ENCODE measurements around the gene ENDOV.

The ENDOV gene

GRCh38 chr17:80414508-80414802, 512 bp upstream of the ENDOV start:
- DNase-seq (ENCODE audit: low read depth in 2 of 2, low spot score in 1 of 2), result no peak

- no peak for DNase-seq (ENCODE audit: low read depth in 2 of 2, low spot score in 1 of 2)
Measured at GRCh38 chr17:80415626-80416137, 715 bp downstream of the ENDOV start.

- DNase-seq (ENCODE audit: low read depth in 2 of 2, low spot score in 1 of 2), result no peak
Measured at GRCh38 chr17:80416260-80416939, 1.4 kb downstream of the ENDOV start.

- no peak for DNase-seq (ENCODE audit: low read depth in 2 of 2, low spot score in 1 of 2)
Measured at GRCh38 chr17:80416940-80417293, 1.9 kb downstream of the ENDOV start.

DNA sequence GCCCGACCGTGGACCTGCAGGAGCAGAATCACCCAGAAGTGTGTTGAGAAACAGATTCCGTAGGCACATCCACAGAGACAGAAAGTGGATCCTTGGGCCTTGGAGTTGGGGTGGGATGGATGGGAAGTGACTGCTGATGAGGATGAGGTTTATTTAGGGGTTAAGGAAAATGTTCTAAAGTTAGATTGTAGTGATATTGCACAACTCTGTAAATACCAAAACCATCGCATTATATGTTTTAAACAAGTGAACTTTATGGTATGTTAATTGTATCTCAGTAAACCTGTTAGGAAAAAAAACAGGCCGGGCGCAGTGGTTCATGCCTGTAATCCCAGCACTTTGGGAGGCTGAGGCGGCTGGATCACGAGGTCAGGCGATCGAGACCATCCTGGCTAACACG, 3.6 kb downstream of the ENDOV start:
- DNase-seq (ENCODE audit: low read depth in 2 of 2, low spot score in 1 of 2), result no peak

DNA sequence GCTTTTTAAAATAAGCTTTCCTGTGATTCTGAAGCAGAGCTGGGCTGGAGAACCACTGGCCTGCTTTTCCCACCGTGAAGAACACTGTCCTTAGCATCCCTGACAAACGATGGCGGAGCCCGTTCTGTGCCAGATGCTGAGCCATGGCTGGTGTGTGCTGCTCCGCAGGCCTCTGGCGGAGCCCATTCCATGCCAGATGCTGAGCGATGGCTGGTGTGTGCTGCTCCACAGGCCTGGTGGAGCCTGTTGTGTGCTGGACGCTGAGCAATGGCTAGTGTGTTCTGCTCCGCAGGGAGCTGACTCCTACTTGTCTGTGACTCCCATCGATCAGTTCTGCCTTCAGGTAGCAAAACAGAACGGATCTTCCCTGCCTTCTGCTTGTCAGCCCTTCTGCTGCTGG, 4.3 kb downstream of the ENDOV start:
- DNase-seq (ENCODE audit: low read depth in 2 of 2, low spot score in 1 of 2), result no peak

DNA sequence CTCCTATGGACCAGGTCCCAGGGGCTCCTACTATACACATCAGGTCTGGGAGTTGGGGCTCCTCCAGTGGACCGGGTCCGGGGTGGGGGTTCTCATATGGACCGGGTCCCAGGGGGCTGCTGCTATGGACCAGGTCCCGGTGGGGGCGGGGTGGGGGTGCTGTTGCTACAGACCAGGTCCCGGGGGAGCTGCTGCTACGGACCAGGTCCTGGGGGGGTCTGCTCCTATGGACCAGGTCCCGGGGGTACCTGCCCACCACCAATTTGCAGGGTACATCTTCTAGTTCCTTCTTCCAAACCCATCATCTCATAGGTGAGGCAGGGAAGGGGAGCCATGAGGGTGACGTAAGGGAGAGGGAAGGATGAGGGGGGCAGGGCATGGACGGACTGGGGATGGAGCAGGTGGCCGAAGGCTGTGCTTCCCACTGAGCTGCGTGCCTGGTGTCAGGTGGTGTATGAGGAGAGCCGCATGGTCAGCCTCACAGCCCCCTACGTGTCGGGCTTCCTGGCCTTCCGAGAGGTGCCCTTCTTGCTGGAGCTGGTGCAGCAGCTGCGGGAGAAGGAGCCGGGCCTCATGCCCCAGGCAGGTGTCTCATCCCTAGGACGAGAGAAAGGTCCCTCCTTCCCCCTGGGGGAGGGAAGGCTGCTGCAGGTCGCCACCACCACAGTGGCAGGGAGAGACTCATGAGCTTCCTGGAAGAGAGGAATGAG, 6.6 kb downstream of the ENDOV start:
- no peak for DNase-seq (ENCODE audit: low read depth in 2 of 2, low spot score in 1 of 2)

DNA sequence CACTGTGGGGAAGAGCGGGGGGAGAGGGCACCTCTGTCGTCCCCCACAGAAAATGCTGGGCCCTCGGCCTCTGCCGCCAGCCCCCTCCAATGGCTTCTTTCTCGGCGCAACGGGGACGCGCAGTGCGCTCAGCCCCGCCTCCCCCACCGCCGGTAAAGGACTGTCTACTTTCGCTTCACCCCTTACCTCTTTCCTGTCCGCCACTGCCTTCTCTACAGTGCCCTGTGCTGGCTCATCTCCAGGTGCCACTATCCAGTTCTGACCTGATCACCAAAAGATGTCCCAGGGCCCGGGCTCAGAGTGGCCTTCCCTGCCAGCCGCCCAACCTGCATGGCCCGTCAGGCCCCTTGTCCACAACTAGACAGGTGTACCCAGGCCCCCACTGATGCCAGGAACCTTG, 7.3 kb downstream of the ENDOV start:
- no peak for DNase-seq (ENCODE audit: low read depth in 2 of 2, low spot score in 1 of 2)

DNA sequence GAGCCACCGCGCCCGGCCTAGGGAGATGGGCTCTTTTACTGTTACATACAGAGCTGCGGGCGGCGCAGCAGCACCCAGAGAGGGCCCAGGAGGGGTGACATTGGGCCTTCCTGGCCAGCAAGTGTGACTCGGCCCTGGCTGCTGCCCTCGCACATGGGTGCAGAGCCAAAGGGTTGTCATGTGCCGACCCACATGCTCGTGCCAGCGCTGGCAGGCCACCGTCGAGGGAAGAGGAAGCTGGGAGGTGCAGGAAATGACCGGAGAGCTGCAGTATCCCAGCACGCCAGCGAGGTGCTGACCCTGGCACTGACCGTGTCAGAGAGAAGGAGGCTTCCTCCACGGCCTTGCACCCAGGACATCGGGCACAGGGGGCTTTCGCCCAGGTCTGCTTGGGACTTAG, 8.0 kb downstream of the ENDOV start:
- DNase-seq (ENCODE audit: low read depth in 2 of 2, low spot score in 1 of 2), result no peak

DNA sequence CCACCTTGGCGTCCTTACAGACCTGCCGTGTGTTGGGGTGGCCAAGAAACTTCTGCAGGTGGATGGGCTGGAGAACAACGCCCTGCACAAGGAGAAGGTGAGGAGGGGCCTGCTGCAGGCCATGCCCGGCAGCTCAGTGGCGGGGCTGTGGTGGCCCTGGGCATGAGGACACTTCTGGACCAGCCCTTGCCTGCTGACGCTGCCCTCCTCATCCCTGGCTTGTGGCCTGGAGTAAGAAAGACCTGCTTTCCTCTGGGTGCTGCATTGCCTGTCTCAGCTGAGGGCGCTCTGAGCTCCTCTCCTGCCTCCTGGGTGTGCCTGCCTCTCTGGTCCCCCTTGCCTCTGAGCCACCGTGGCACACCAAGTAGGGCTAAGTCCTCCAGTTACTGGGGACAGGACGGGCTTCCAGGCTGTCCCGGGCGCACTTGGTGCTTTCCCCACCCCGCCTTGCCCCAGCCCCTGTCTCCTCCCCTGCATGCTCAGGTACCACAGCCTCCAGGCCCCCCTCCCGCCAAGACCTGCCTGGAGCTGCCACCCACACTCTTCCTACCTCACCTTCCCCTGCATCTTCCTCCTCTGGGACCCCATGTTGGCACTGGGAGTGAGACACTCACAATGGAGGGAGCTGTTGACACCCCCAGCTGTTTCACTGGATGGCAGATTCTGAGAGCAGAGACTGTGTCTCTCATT, 8.7 kb downstream of the ENDOV start:
- no peak for DNase-seq (ENCODE audit: low read depth in 2 of 2, low spot score in 1 of 2)

DNA sequence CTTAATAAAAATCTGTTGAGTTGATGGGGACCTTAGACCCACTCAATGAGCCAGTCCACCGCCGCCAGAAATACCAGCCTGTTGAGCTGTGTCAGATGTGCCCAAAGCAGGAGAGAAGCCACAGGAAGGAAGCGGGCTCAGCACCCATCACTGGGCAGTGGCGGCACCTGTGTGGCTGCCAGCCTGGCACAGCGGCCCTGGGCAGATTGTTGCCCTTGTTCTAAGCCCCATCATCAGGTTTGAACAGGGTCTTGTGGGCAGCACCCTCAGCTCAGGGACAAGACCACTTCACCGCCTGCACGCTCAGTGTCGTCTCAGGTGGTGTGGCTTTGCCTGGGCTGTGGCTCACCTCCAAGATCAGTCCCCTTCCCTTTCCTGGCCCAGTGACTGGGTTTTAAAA, 9.3 kb downstream of the ENDOV start:
- DNase-seq (ENCODE audit: low read depth in 2 of 2, low spot score in 1 of 2), result no peak

- no peak for DNase-seq (ENCODE audit: low read depth in 2 of 2, low spot score in 1 of 2)
Measured at GRCh38 chr17:80424878-80425765, 10.2 kb downstream of the ENDOV start.

GRCh38 chr17:80425835-80426426, 11.0 kb downstream of the ENDOV start:
- DNase-seq (ENCODE audit: low read depth in 2 of 2, low spot score in 1 of 2), result no peak

DNA sequence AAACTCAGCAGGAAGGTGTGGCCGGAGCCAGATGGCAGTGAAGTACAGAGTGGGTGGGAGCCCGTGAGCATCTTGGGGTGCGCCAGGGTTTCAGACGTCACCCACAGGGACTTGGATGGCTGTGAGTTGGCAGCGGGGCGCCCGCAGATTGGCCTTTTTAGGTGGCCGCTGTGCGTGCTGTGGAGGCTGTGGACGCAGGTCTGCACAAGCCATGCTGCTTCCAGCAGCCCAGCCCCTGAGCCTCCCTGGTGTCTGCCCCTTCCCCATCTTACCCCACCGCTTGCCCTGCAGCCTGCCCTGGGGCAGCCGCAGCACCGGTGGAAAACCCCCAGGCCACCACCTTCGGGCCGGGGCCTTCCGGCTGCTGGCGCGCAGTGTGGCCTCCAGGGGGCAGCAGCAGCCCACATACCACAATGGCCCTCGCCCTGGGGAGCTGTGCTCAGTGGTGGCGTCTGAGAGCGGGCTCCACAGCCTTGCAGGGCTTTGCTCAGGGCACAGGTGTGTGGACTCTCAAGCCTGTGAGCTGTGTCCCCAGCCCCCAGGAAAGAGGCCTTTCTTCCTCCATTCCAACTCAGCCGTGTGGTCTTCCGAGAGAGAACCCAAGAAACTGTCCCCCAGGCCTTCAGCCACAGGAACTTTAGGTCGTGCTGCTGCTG, 11.8 kb downstream of the ENDOV start:
- DNase-seq (ENCODE audit: low read depth in 2 of 2, low spot score in 1 of 2), result peak; percentile 62 to 77

DNA sequence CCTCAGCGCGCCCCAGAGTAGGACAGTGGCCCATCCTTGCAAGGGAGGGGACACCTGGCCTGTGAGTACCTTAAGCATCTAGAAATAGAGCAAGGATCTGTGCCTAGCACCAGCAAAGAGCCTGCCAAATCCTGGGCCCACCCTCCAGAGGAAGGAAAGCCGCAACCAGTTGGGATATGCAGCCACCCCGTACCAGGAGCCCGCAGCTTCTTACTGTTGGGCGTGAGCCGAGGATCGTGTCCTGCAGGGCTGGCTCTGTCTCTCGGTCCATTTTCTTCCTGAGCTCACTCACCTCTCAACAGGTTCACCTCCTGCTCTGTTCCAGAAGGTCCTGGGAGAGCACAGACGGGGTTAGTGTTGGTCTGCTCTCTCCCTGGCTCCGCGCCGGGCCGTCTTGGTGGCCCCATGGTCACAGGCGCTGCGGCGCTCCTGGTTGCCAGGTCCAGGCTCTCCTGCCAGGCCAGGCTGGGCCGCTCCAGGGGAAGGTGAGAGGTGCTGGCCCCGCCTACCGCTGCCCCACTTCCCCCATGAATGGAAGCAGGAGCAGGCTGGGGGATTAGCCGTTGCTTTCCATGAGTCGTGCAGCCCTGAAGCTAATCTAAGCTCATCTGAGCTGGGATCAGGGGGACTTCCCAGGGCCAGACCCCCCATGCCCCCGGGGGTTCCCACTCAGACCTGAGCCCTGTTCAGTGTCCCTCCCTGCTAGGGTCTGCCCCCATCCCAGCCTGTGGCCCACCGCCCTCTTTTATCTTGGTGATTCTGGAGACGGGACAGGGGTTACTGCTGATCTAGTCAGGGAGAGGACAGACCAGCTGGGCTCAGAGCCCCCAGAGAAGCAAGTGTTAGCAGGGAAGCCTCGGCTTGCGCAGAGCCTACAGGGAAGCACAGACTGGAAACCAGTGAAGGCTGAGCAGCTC, 12.7 kb downstream of the ENDOV start:
- DNase-seq (ENCODE audit: low read depth in 2 of 2, low spot score in 1 of 2), result no peak

GRCh38 chr17:80428363-80428762, 13.4 kb downstream of the ENDOV start:
- no peak for DNase-seq (ENCODE audit: low read depth in 2 of 2, low spot score in 1 of 2)

DNA sequence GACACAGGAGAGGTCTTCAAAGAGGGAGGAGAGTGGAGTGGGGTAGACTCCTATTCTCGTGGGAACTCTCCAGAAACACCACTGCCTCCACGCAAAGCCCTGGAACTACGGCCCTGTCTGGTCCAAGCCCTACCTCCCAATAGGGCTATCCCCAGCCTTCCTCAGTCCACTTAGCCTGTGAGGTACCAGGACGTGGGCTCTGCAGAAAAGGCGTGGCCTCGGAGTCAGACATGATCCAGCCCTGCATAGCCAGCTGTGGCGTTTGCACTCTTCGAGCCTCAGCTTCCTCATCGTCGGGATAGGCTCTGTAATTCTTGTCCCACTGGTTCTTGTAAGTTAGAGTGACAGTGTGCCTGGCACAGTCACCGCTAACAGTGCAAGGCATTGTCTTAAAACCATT, 13.8 kb downstream of the ENDOV start:
- no peak for DNase-seq (ENCODE audit: low read depth in 2 of 2, low spot score in 1 of 2)

DNA sequence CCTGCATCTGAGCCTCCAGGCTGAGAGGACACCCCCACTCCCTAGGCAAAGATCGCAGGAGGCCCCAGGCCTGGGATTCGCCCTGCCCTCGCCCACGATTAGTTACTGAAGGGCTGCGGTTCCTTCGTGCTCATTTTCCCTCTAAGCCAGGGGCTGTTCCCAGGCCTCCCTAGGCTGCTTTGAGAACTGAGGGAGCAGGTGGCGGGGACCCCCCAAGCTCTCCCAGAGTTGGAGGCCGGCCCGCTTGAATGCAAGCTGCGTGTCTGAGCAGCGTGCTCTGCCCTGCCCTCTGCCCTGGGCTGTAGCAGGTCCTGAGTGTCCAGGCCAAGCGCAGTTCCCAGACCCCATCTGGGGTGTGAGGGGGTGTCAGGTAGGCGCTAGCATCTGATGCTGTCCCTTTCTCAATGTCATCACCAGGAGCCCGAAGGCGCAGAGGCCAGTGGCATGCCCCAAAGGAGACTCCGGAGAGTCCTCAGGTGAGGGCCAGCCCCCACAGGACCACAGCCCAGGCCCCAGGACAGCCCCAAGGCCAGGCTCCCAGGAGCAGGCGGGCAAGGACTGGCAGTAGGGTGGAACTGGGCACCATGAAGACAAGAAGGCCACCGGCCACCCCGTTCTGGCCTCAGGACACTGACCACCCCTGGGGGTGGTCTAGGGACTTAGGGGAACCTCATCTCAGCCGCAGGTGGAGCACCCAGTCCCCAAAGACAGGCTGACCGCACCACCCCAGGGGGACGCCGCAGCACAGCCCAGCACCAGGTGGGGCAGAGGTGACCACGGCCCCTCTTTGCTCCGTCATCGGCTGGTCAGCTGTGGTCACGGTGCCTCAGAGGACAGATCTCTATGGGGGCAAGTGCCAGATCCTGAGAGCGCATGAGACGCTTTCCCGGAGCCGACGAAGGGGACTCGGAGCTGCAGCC, 14.6 kb downstream of the ENDOV start:
- no peak for DNase-seq (ENCODE audit: low read depth in 2 of 2, low spot score in 1 of 2)

Measured in stimulated activated CD8-positive, alpha-beta memory T cell treated with anti-CD3 and anti-CD28 coated beads, Interleukin-4, amount 100 ng/mL, for 4 hours (primary cell).